Measurements from ENCODE around the gene CDK2. TPM values are rescaled to one million over a fixed set of nuclear protein-coding genes. Genes with fewer than 3 reads are reported as not detected.
A peak's percentile ranks its signal among the peaks of the same experiment; 100 is the strongest.

CDK2 gene
- total and polyA plus RNA-seq, 9 of the 15 experiments (the other 6 are each of a cell fraction or from before 2014, with no cell fraction given): 17.4 to 213 (median 109) TPM

DNA sequence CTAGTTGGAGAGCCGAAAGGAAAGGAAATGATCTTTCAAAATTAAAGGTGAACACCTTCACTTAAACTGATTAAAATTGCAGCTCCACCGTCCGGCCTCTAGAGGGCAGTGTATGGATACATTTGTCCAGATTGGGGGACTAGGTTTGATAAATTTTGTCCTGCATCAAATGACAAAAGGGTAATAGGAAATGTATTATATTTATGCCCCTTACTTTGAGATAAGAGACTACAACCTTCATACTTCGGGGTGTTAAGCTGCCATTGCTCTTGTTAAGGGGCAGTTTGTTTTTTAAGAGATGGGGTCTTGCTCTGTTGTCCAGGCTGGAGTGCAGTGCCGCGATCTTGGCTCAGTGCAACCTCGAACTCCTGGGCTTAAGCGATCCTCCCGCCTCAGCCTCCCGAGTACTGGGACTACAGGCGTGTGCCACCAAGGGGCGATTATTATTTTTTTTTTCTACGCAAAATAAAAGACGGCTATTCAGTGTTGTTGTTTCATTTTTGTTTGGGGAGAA lies 29.6 kb downstream of the CDK2 start (continued):
- TF ChIP-seq, protein P1, sequence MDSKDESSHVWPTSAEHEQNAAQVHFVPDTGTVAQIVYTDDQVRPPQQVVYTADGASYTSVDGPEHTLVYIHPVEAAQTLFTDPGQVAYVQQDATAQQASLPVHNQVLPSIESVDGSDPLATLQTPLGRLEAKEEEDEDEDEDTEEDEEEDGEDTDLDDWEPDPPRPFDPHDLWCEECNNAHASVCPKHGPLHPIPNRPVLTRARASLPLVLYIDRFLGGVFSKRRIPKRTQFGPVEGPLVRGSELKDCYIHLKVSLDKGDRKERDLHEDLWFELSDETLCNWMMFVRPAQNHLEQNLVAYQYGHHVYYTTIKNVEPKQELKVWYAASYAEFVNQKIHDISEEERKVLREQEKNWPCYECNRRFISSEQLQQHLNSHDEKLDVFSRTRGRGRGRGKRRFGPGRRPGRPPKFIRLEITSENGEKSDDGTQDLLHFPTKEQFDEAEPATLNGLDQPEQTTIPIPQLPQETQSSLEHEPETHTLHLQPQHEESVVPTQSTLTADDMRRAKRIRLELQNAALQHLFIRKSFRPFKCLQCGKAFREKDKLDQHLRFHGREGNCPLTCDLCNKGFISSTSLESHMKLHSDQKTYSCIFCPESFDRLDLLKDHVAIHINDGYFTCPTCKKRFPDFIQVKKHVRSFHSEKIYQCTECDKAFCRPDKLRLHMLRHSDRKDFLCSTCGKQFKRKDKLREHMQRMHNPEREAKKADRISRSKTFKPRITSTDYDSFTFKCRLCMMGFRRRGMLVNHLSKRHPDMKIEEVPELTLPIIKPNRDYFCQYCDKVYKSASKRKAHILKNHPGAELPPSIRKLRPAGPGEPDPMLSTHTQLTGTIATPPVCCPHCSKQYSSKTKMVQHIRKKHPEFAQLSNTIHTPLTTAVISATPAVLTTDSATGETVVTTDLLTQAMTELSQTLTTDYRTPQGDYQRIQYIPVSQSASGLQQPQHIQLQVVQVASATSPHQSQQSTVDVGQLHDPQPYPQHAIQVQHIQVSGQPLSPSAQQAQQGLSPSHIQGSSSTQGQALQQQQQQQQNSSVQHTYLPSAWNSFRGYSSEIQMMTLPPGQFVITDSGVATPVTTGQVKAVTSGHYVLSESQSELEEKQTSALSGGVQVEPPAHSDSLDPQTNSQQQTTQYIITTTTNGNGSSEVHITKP (IDR thresholded peaks at IDR 0.05; ENCODE audit: partially characterized antibody): no peak
- TF ChIP-seq, protein P2, sequence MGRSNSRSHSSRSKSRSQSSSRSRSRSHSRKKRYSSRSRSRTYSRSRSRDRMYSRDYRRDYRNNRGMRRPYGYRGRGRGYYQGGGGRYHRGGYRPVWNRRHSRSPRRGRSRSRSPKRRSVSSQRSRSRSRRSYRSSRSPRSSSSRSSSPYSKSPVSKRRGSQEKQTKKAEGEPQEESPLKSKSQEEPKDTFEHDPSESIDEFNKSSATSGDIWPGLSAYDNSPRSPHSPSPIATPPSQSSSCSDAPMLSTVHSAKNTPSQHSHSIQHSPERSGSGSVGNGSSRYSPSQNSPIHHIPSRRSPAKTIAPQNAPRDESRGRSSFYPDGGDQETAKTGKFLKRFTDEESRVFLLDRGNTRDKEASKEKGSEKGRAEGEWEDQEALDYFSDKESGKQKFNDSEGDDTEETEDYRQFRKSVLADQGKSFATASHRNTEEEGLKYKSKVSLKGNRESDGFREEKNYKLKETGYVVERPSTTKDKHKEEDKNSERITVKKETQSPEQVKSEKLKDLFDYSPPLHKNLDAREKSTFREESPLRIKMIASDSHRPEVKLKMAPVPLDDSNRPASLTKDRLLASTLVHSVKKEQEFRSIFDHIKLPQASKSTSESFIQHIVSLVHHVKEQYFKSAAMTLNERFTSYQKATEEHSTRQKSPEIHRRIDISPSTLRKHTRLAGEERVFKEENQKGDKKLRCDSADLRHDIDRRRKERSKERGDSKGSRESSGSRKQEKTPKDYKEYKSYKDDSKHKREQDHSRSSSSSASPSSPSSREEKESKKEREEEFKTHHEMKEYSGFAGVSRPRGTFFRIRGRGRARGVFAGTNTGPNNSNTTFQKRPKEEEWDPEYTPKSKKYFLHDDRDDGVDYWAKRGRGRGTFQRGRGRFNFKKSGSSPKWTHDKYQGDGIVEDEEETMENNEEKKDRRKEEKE (IDR thresholded peaks at IDR 0.05; ENCODE audit: borderline replicate concordance in 1 of 2, control insufficient read depth in 1 of 2, low read depth in 2 of 2, low read length in 1 of 2): 0 out of 4 replicates have a peak, but pooled peaks of 1 of the 2 experiments have one; percentile 28
- peak; percentile 100 for TF ChIP-seq ZNF121 (CRISPR knock-in tag; conservative IDR thresholded peaks at IDR 0.05)
- TF ChIP-seq, protein P3, sequence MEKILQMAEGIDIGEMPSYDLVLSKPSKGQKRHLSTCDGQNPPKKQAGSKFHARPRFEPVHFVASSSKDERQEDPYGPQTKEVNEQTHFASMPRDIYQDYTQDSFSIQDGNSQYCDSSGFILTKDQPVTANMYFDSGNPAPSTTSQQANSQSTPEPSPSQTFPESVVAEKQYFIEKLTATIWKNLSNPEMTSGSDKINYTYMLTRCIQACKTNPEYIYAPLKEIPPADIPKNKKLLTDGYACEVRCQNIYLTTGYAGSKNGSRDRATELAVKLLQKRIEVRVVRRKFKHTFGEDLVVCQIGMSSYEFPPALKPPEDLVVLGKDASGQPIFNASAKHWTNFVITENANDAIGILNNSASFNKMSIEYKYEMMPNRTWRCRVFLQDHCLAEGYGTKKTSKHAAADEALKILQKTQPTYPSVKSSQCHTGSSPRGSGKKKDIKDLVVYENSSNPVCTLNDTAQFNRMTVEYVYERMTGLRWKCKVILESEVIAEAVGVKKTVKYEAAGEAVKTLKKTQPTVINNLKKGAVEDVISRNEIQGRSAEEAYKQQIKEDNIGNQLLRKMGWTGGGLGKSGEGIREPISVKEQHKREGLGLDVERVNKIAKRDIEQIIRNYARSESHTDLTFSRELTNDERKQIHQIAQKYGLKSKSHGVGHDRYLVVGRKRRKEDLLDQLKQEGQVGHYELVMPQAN (IDR thresholded peaks at IDR 0.05; ENCODE audit: borderline replicate concordance): no peak; the same call in 1 of the 2 replicates
- peak; percentile 65; the same call in 1 of the 2 replicates for TF ChIP-seq FOXM1 (IDR thresholded peaks at IDR 0.05; ENCODE audit: low read depth)
- no peak for TF ChIP-seq FOXM1 (CRISPR knock-in tag; IDR thresholded peaks at IDR 0.05; ENCODE audit: low read depth)
- TF ChIP-seq PRMT5 (CRISPR knock-in tag; IDR thresholded peaks at IDR 0.05): no peak
- no peak for TF ChIP-seq ZC3H11A (IDR thresholded peaks at IDR 0.05; ENCODE audit: low read depth, low read length)
- no peak for TF ChIP-seq MED1 (CRISPR knock-in tag; IDR thresholded peaks at IDR 0.05; ENCODE audit: borderline replicate concordance)
- TF ChIP-seq, protein P4, sequence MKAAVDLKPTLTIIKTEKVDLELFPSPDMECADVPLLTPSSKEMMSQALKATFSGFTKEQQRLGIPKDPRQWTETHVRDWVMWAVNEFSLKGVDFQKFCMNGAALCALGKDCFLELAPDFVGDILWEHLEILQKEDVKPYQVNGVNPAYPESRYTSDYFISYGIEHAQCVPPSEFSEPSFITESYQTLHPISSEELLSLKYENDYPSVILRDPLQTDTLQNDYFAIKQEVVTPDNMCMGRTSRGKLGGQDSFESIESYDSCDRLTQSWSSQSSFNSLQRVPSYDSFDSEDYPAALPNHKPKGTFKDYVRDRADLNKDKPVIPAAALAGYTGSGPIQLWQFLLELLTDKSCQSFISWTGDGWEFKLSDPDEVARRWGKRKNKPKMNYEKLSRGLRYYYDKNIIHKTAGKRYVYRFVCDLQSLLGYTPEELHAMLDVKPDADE (conservative IDR thresholded peaks at IDR 0.05; ENCODE audit: control insufficient read depth, low read depth, low read length): no peak
- no peak for TF ChIP-seq ZNF75A (CRISPR knock-in tag; IDR thresholded peaks at IDR 0.05)
- TF ChIP-seq KLF1 (tag; IDR thresholded peaks at IDR 0.05): no peak
- TF ChIP-seq HNRNPH1 (optimal IDR thresholded peaks at IDR 0.05; ENCODE audit: low read depth, low read length): no peak
- TF ChIP-seq ZNF124 (CRISPR knock-in tag; IDR thresholded peaks at IDR 0.05): no peak
